DMS114 treated with DMSO at 0.1 percent for 48 hours (cell line): ENCODE data around the gene BARD1.
"Not testable (repeated sequence)": the region's sequence is repeated elsewhere in the genome, so short reads cannot be mapped to it uniquely, and the experiment has no call there.

Experiments
- DNase-seq: peaks from one replicate; lab custom pipeline; 2025; ENCODE audit not compliant: unreplicated experiment; lab: John Stamatoyannopoulos, UW

BARD1 gene

GRCh38 chr2:214772443-214773015 lies 37.0 kb downstream of the BARD1 start:
- no peak for DNase-seq

- no peak for DNase-seq
These were observed 44.3 kb downstream of the BARD1 start for GRCh38 chr2:214765180-214765579.

- no peak for DNase-seq
These were observed 56.0 kb downstream of the BARD1 start for GRCh38 chr2:214753455-214753854.

GRCh38 chr2:214750529-214750928 lies 59.0 kb downstream of the BARD1 start:
- no peak for DNase-seq

GRCh38 chr2:214747992-214748391 lies 61.5 kb downstream of the BARD1 start:
- no peak for DNase-seq

- no peak for DNase-seq
These were observed 67.4 kb downstream of the BARD1 start for GRCh38 chr2:214742119-214742518.

- DNase-seq, result no peak
These were observed 68.6 kb downstream of the BARD1 start for GRCh38 chr2:214740867-214741395.

- DNase-seq, result no peak
These were observed 72.3 kb downstream of the BARD1 start for GRCh38 chr2:214737188-214737587.

- DNase-seq, result no peak
These were observed 78.6 kb downstream of the BARD1 start for GRCh38 chr2:214730800-214731407.

GRCh38 chr2:214730248-214730647 lies 79.2 kb downstream of the BARD1 start:
- DNase-seq, result no peak

GRCh38 chr2:214724741-214725140 lies 84.7 kb downstream of the BARD1 start:
- DNase-seq, result no peak

GRCh38 chr2:214717837-214718236 lies 91.6 kb downstream of the BARD1 start:
- not testable (repeated sequence) for DNase-seq

- DNase-seq, result no peak
These were observed 92.5 kb downstream of the BARD1 start for GRCh38 chr2:214716811-214717560.

GRCh38 chr2:214715025-214715424 lies 94.5 kb downstream of the BARD1 start:
- no peak for DNase-seq

- DNase-seq, result no peak
These were observed 96.2 kb downstream of the BARD1 start for GRCh38 chr2:214713080-214713830.

GRCh38 chr2:214710729-214711128 lies 98.8 kb downstream of the BARD1 start:
- no peak for DNase-seq

- no peak for DNase-seq
These were observed 102.5 kb downstream of the BARD1 start for GRCh38 chr2:214706986-214707385.

- no peak for DNase-seq
These were observed 110.2 kb downstream of the BARD1 start for GRCh38 chr2:214699236-214699635.

- DNase-seq, result no peak
These were observed 112.8 kb downstream of the BARD1 start for GRCh38 chr2:214696681-214697080.

- no peak for DNase-seq
These were observed 113.7 kb downstream of the BARD1 start for GRCh38 chr2:214695789-214696188.

GRCh38 chr2:214683557-214683956 lies 125.9 kb downstream of the BARD1 start:
- not testable (repeated sequence) for DNase-seq
